Measurements from ENCODE around the gene PSMD3.

- TF ChIP-seq POLR2A (IDR thresholded peaks at IDR 0.05), result no peak
- no peak for TF ChIP-seq CTCF (IDR thresholded peaks at IDR 0.05)
- TF ChIP-seq EP300 (IDR thresholded peaks at IDR 0.05), result no peak
These were observed 35.7 kb downstream of the PSMD3 start for GRCh38 chr17:40015998-40016985.
